Osteoblast (primary cell): Measurements from ENCODE around the gene SLC37A1. TPM values are rescaled to one million over a fixed set of nuclear protein-coding genes. Genes with fewer than 3 reads are reported as not detected.

ENCODE experiments used
- DNase-seq: peaks from one replicate; pipeline ENCODE4 v3.0.0; 2011; ENCODE audit warnings: low spot score, mixed read lengths; ENCODE audit not compliant: insufficient read length; ENCODE audit errors: missing footprints
- H2AFZ ChIP-seq: 2 replicates; pipeline ENCODE4 v1.6.0; 2011; ENCODE audit warnings: mild to moderate bottlenecking, low read length
- H3K27ac ChIP-seq: 2 replicates; pipeline ENCODE4 v1.5.1; 2011; ENCODE audit warnings: mild to moderate bottlenecking, low read depth, low read length, moderate library complexity
- H3K27me3 ChIP-seq: 2 replicates; pipeline ENCODE4 v1.6.0; 2012; ENCODE audit warnings: mild to moderate bottlenecking, control low read depth, inconsistent platforms, low read length, moderate library complexity; ENCODE audit not compliant: insufficient read depth
- H3K36me3 ChIP-seq: 2 replicates; pipeline ENCODE4 v1.5.1; 2011; ENCODE audit warnings: mild to moderate bottlenecking, low read length, control low read depth, moderate library complexity; ENCODE audit not compliant: insufficient read depth
- H3K4me1 ChIP-seq: 2 replicates; pipeline ENCODE4 v1.5.1; 2011; ENCODE audit warnings: mild to moderate bottlenecking, low read length, control low read depth, moderate library complexity; ENCODE audit not compliant: insufficient read depth
- H3K4me2 ChIP-seq: 2 replicates; pipeline ENCODE4 v1.6.0; 2011; ENCODE audit warnings: mild to moderate bottlenecking, low read length; ENCODE audit not compliant: insufficient read depth
- H3K4me3 ChIP-seq: fragments of 200-600 bp; sonication (generic); 3 replicates; pipeline ENCODE4 v1.5.1; 2012; ENCODE audit warnings: mild to moderate bottlenecking, low read length, inconsistent platforms; ENCODE audit not compliant: insufficient read depth
- H3K79me2 ChIP-seq: 2 replicates; pipeline ENCODE4 v1.6.0; 2012; ENCODE audit warnings: mild to moderate bottlenecking, low read length, control low read depth, inconsistent platforms; ENCODE audit not compliant: insufficient read depth
- H3K9me3 ChIP-seq: 2 replicates; pipeline ENCODE4 v1.5.1; 2011; ENCODE audit warnings: low read depth, low read length, control low read depth
- H4K20me1 ChIP-seq: 2 replicates; pipeline ENCODE4 v1.6.0; 2012; ENCODE audit warnings: mild to moderate bottlenecking, low read length, control low read depth; ENCODE audit not compliant: insufficient read depth
- CTCF ChIP-seq: IDR thresholded peaks from 2 replicates; pipeline ENCODE4 v1.5.1; 2011; ENCODE audit warnings: mild to moderate bottlenecking, low read depth, low read length, moderate library complexity; ENCODE audit errors: extremely low read depth
- total RNA-seq: library from RNA; depleted of rRNA; stranded (reverse); fragments of >200 nt; gene quantifications from 2 replicates; pipeline ENCODE4 v1.2.3, GENCODE V29; 2012

SLC37A1 gene
- total RNA-seq, 1 donor: 6.9 TPM

- no peaks in the 10 kb centered on the region for H3K4me1 ChIP-seq
- no peaks in the 10 kb centered on the region for H4K20me1 ChIP-seq
- no peaks in the 10 kb centered on the region for H3K79me2 ChIP-seq
- no peak overlapping the region for H3K27ac ChIP-seq
- no peak overlapping the region for H3K4me3 ChIP-seq
- H3K4me2 ChIP-seq: no peak overlapping the region
- no peak for TF ChIP-seq CTCF
- H3K36me3 ChIP-seq: no peaks in the 10 kb centered on the region
- no peak for DNase-seq
- H3K27me3 ChIP-seq: peaks cover 14% of the 10 kb centered on the region
- no peak overlapping the region for H2AFZ ChIP-seq
- H3K9me3 ChIP-seq: no peaks in the 10 kb centered on the region
These were observed 6.2 kb upstream of the SLC37A1 start for GRCh38 chr21:42507418-42507817.

- H3K4me3 ChIP-seq: no peak overlapping the region
- H2AFZ ChIP-seq: no peak overlapping the region
- no peaks in the 10 kb centered on the region for H3K9me3 ChIP-seq
- H3K27me3 ChIP-seq: peaks cover 14% of the 10 kb centered on the region
- no peak for TF ChIP-seq CTCF
- no peaks in the 10 kb centered on the region for H3K4me1 ChIP-seq
- no peaks in the 10 kb centered on the region for H3K36me3 ChIP-seq
- H3K27ac ChIP-seq: no peak overlapping the region
- H3K4me2 ChIP-seq: no peak overlapping the region
- DNase-seq: no peak
- H3K79me2 ChIP-seq: no peaks in the 10 kb centered on the region
- no peaks in the 10 kb centered on the region for H4K20me1 ChIP-seq
These were observed 5.3 kb upstream of the SLC37A1 start for GRCh38 chr21:42508371-42508770.

- H3K27me3 ChIP-seq: peaks cover 14% of the 10 kb centered on the region
- H4K20me1 ChIP-seq: no peaks in the 10 kb centered on the region
- no peaks in the 10 kb centered on the region for H3K4me1 ChIP-seq
- H3K36me3 ChIP-seq: no peaks in the 10 kb centered on the region
- TF ChIP-seq CTCF: no peak
- H3K9me3 ChIP-seq: no peaks in the 10 kb centered on the region
- H2AFZ ChIP-seq: no peak overlapping the region
- H3K4me3 ChIP-seq: no peak overlapping the region
- DNase-seq: no peak
- H3K79me2 ChIP-seq: no peaks in the 10 kb centered on the region
- no peak overlapping the region for H3K27ac ChIP-seq
- no peak overlapping the region for H3K4me2 ChIP-seq
These were observed 4.4 kb upstream of the SLC37A1 start for GRCh38 chr21:42509244-42509643.

- H3K27me3 ChIP-seq: peaks cover 3% of the 10 kb centered on the region
- no peak overlapping the region for H3K4me3 ChIP-seq
- H3K4me2 ChIP-seq: no peak overlapping the region
- DNase-seq: no peak
- H3K36me3 ChIP-seq: no peaks in the 10 kb centered on the region
- TF ChIP-seq CTCF: no peak
- no peak overlapping the region for H2AFZ ChIP-seq
- peaks cover 2% of the 10 kb centered on the region for H4K20me1 ChIP-seq
- H3K27ac ChIP-seq: no peak overlapping the region
- H3K4me1 ChIP-seq: peaks cover 2% of the 10 kb centered on the region
- no peaks in the 10 kb centered on the region for H3K9me3 ChIP-seq
- no peaks in the 10 kb centered on the region for H3K79me2 ChIP-seq
These were observed 1.2 kb upstream of the SLC37A1 start for GRCh38 chr21:42512346-42513034.
